ENCODE measurements around the gene HLA-DMA.

Gene HLA-DMA

GRCh38 chr6:32968867-32969684 is 16.2 kb upstream of the HLA-DMA start:
- peak overlapping the region; percentile 89 for H3K4me3 ChIP-seq (ENCODE audit: low read length)
- peaks cover 20% of the 10 kb centered on the region for H3K4me1 ChIP-seq (ENCODE audit: low read length)
- peak overlapping the region; percentile 100 for H3K9ac ChIP-seq (ENCODE audit: low read length)
- H2AFZ ChIP-seq (ENCODE audit: low read depth, low read length) = no peak overlapping the region
- peaks cover 37% of the 10 kb centered on the region for H4K20me1 ChIP-seq (ENCODE audit: insufficient read depth, low read length)
- H3K79me2 ChIP-seq (ENCODE audit: low read length) = peaks cover 85% of the 10 kb centered on the region
- peak overlapping the region; percentile 99 for H3K27ac ChIP-seq (ENCODE audit: low read length)
- H3K36me3 ChIP-seq (replicated peaks; ENCODE audit: low read depth, low read length) = peaks cover 36% of the 10 kb centered on the region
- H3K27me3 ChIP-seq (ENCODE audit: low read depth, low read length) = no peaks in the 10 kb centered on the region
- no peak for TF ChIP-seq EZH2phosphoT487 (IDR thresholded peaks at IDR 0.05; ENCODE audit: low read depth)
- no peak for TF ChIP-seq CTCF (IDR thresholded peaks at IDR 0.05; ENCODE audit: low read depth, low read length)
- H3K9me3 ChIP-seq (ENCODE audit: insufficient read depth, low read length) = no peaks in the 10 kb centered on the region; the same call in 1 of the 2 replicates
- H3K4me2 ChIP-seq (ENCODE audit: low read length) = peak overlapping the region; percentile 94

- H3K27ac ChIP-seq (ENCODE audit: low read length) = peak within 1 kb of the TSS; percentile 99
- peak within 1 kb of the TSS; percentile 89 for H3K4me3 ChIP-seq (ENCODE audit: low read length)
- TF ChIP-seq CTCF (IDR thresholded peaks at IDR 0.05; ENCODE audit: low read depth, low read length) (no peak), EZH2phosphoT487 (IDR thresholded peaks at IDR 0.05; ENCODE audit: low read depth) (no peak)
- peaks cover 85% of the 10 kb centered on the region for H3K79me2 ChIP-seq (ENCODE audit: low read length)
- H3K9ac ChIP-seq (ENCODE audit: low read length) = peak within 1 kb of the TSS; percentile 100
- H3K4me2 ChIP-seq (ENCODE audit: low read length) = peak within 1 kb of the TSS; percentile 94
- H2AFZ ChIP-seq (ENCODE audit: low read depth, low read length) = no peak within 1 kb of the TSS
- peaks cover 32% of the 10 kb centered on the region for H4K20me1 ChIP-seq (ENCODE audit: insufficient read depth, low read length)
- peaks cover 27% of the 10 kb centered on the region for H3K4me1 ChIP-seq (ENCODE audit: low read length)
- H3K27me3 ChIP-seq (ENCODE audit: low read depth, low read length) = no peaks in the 10 kb centered on the region
- H3K36me3 ChIP-seq (replicated peaks; ENCODE audit: low read depth, low read length) = peaks cover 28% of the 10 kb centered on the region
- no peaks in the 10 kb centered on the region; the same call in 1 of the 2 replicates for H3K9me3 ChIP-seq (ENCODE audit: insufficient read depth, low read length)
Observed at GRCh38 chr6:32968093-32968866, 15.4 kb upstream of the HLA-DMA start, which contains the start of gene BRD2. TSS of gene BRD2 (plus strand) at chr6:32968594. CDS start at chr6:32972899, 4,305 bp downstream.

- Histone ChIP-seq H3K9ac (ENCODE audit: low read length) (peak overlapping the region; percentile 100), H3K27ac (ENCODE audit: low read length) (peak overlapping the region; percentile 99), H3K9me3 (ENCODE audit: insufficient read depth, low read length) (no peaks in the 10 kb centered on the region; the same call in 1 of the 2 replicates), H3K4me1 (ENCODE audit: low read length) (peaks cover 31% of the 10 kb centered on the region), H3K36me3 (replicated peaks; ENCODE audit: low read depth, low read length) (peaks cover 20% of the 10 kb centered on the region), H3K4me2 (ENCODE audit: low read length) (peak overlapping the region; percentile 80), H3K27me3 (ENCODE audit: low read depth, low read length) (no peaks in the 10 kb centered on the region), H2AFZ (ENCODE audit: low read depth, low read length) (no peak overlapping the region), H4K20me1 (ENCODE audit: insufficient read depth, low read length) (peaks cover 24% of the 10 kb centered on the region), H3K4me3 (ENCODE audit: low read length) (peak overlapping the region; percentile 89), H3K79me2 (ENCODE audit: low read length) (peaks cover 85% of the 10 kb centered on the region)
- TF ChIP-seq EZH2phosphoT487 (IDR thresholded peaks at IDR 0.05; ENCODE audit: low read depth) (no peak), CTCF (IDR thresholded peaks at IDR 0.05; ENCODE audit: low read depth, low read length) (peak; percentile 65)
Observed at GRCh38 chr6:32967151-32968091, 14.5 kb upstream of the HLA-DMA start.
